ENCODE results near the gene TLX1. TPM values are rescaled to one million over a fixed set of nuclear protein-coding genes. Genes with fewer than 3 reads are reported as not detected.

TLX1 gene
- total and polyA plus RNA-seq, 4 donors: not detected

DNA sequence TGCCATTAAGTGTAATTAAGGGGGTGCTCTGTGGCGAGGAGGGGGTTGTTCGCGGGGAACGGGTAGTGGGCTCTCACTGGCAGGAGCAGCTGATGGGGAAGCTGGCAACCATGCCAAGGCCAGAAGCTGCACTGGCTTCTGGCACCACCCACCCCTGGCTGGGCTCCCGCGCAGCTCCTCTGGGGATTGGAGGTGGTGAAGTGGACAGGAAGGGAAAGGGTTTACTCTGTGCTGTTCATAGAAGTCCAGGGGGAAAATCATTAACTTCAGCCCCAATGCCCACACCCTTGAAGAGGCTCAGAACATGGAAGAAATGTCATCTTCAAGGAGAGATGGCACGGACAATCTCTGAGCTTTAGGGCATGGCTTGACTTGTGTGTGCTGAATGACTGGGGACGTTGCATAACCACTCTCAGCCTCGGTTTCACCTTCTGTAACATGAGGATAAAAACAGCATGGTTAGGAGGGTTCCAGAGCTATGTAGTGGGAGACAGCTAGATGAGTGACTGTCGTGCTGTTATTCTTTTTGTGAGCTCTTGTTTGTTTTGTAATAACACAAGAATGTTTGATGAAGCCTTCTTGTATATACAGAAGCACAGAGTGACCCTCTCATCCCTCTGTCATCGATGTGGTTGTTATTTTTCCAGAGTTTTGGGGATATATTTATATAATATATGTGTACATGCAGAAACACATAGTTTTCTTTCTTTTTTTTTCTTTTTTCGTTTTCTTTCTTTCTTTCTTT lies 39.4 kb upstream of the TLX1 start:
- H3K27me3 ChIP-seq (ENCODE audit: control insufficient read depth in 3 of 3, insufficient read depth in 3 of 3, low read length in 2 of 3): peaks cover 3 to 18% (median 9%) of the 10 kb centered on the region in 3 donors
- H3K9me3 ChIP-seq (ENCODE audit: control insufficient read depth in 4 of 4, insufficient read depth in 3 of 4, low read length in 3 of 4): peaks cover 0 to 2% (median 0%) of the 10 kb centered on the region in 4 donors
- H3K9ac ChIP-seq (ENCODE audit: insufficient read depth in 1 of 2, low read length in 2 of 2): no peak overlapping the region
- H3K27ac ChIP-seq (ENCODE audit: low read depth in 1 of 2, low read length in 1 of 2): no peak overlapping the region
- WGBS, 2 donors: 59 to 76% methylated on average over 12 of the region's 12 CpGs
- H3K4me3 ChIP-seq: no peak overlapping the region
- H3K4me1 ChIP-seq (ENCODE audit: control insufficient read depth in 5 of 5, insufficient read depth in 5 of 5, low read length in 5 of 5): peaks cover 0 to 25% (median 2%) of the 10 kb centered on the region in 5 donors
- H3K36me3 ChIP-seq (ENCODE audit: control insufficient read depth in 4 of 4, insufficient read depth in 4 of 4, low read length in 4 of 4): no peaks in the 10 kb centered on the region
- ATAC-seq (ENCODE audit: insufficient read depth, low FRiP score): no peak
- no peak for DNase-seq
- TF ChIP-seq, protein P1, sequence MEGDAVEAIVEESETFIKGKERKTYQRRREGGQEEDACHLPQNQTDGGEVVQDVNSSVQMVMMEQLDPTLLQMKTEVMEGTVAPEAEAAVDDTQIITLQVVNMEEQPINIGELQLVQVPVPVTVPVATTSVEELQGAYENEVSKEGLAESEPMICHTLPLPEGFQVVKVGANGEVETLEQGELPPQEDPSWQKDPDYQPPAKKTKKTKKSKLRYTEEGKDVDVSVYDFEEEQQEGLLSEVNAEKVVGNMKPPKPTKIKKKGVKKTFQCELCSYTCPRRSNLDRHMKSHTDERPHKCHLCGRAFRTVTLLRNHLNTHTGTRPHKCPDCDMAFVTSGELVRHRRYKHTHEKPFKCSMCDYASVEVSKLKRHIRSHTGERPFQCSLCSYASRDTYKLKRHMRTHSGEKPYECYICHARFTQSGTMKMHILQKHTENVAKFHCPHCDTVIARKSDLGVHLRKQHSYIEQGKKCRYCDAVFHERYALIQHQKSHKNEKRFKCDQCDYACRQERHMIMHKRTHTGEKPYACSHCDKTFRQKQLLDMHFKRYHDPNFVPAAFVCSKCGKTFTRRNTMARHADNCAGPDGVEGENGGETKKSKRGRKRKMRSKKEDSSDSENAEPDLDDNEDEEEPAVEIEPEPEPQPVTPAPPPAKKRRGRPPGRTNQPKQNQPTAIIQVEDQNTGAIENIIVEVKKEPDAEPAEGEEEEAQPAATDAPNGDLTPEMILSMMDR (IDR thresholded peaks at IDR 0.05; ENCODE audit: control extremely low read depth, extremely low read depth): no peak

DNA sequence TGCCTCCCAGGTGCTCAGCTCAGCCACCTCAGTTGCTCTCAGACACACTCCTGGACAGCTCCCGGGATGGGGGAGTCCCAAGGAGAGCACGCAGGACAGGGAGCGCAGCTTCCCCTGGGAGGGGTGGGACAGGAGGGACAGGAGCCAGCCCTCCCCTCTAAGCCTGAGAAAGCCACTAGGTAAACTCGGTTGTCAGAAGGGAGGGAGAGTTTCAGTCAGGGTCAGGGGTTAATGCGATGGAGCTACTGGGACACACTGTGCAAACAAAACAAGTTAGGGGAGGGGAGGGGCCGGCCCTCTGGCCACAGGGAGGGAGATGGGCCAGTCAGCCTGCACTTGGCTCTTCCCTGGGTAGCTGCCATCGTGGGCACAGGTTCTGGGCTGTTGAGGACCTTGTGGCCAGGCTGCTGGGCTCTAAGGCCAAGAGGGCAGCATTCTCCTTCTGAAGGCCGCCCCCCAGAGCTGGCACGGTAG lies 38.2 kb upstream of the TLX1 start:
- Histone ChIP-seq H3K36me3 (ENCODE audit: control insufficient read depth in 4 of 4, insufficient read depth in 4 of 4, low read length in 4 of 4) (no peaks in the 10 kb centered on the region), H3K9ac (ENCODE audit: insufficient read depth in 1 of 2, low read length in 2 of 2) (no peak overlapping the region), H3K4me3 (no peak overlapping the region), H3K27me3 (ENCODE audit: control insufficient read depth in 3 of 3, insufficient read depth in 3 of 3, low read length in 2 of 3) (peaks cover 3 to 9% (median 9%) of the 10 kb centered on the region in 3 donors), H3K4me1 (ENCODE audit: control insufficient read depth in 5 of 5, insufficient read depth in 5 of 5, low read length in 5 of 5) (peaks cover 0 to 25% (median 2%) of the 10 kb centered on the region in 5 donors), H3K27ac (ENCODE audit: low read depth in 1 of 2, low read length in 1 of 2) (no peak overlapping the region), H3K9me3 (ENCODE audit: control insufficient read depth in 4 of 4, insufficient read depth in 3 of 4, low read length in 3 of 4) (peaks cover 0 to 2% (median 0%) of the 10 kb centered on the region in 4 donors)
- 41 to 44% methylated on average over 9 of the region's 9 CpGs for WGBS, 2 donors
- TF ChIP-seq, protein P1 (IDR thresholded peaks at IDR 0.05; ENCODE audit: control extremely low read depth, extremely low read depth): no peak
- ATAC-seq (ENCODE audit: insufficient read depth, low FRiP score) (no peak), DNase-seq (no peak)

DNA sequence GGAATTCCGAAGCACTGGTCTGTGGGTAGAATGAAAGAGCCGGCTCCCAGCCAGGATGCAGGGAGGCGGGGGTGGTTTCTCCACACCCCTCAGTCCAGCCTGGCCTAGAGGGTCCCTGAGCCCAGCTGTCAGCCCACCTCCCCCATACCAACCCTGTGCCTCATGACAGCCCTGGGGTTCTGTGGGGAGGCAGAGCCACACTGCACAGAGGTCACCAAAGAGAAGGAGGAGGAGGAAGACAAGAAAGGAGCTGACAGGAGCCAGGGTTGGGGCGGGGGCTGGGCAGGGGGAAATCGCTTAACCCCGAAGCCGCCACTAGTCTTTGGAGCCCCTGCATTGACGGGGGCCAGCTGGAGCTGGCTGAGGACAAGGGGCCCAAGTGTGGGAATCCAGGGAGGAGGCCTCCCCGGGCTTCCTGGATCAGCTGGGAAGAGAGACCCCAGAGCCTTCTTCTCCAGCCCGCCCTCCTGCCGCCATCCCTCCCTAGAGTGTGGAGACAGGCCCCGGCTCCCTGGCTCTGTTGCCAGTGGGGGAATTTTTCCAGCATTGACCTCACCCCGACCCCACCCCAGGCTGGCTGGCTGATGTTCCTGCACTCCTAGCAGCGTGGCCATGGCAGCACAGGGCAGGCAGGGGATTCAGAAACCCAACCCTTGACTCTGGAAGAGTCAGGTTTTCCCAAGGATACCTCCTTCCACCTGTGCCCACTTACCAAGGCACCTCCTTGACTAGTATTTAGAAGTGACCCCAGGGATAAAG lies 36.8 kb upstream of the TLX1 start:
- Histone ChIP-seq H3K27me3 (ENCODE audit: control insufficient read depth in 3 of 3, insufficient read depth in 3 of 3, low read length in 2 of 3) (peaks cover 0 to 9% (median 5%) of the 10 kb centered on the region in 3 donors), H3K4me3 (no peak overlapping the region), H3K36me3 (ENCODE audit: control insufficient read depth in 4 of 4, insufficient read depth in 4 of 4, low read length in 4 of 4) (no peaks in the 10 kb centered on the region), H3K9me3 (ENCODE audit: control insufficient read depth in 4 of 4, insufficient read depth in 3 of 4, low read length in 3 of 4) (peaks cover 0 to 2% (median 0%) of the 10 kb centered on the region in 4 donors), H3K4me1 (ENCODE audit: control insufficient read depth in 5 of 5, insufficient read depth in 5 of 5, low read length in 5 of 5) (peaks cover 0 to 25% (median 2%) of the 10 kb centered on the region in 5 donors), H3K9ac (ENCODE audit: insufficient read depth in 1 of 2, low read length in 2 of 2) (no peak overlapping the region), H3K27ac (ENCODE audit: low read depth in 1 of 2, low read length in 1 of 2) (no peak overlapping the region)
- WGBS, 2 donors: 52 to 76% methylated on average over 14 of the region's 14 CpGs
- no peak for ATAC-seq (ENCODE audit: insufficient read depth, low FRiP score)
- TF ChIP-seq, protein P1 (IDR thresholded peaks at IDR 0.05; ENCODE audit: control extremely low read depth, extremely low read depth): no peak
- peak; percentile 68 to 73 (median 73) for DNase-seq
